A673 (cell line): Measurements from ENCODE around the gene STK36. TPM values are rescaled to one million over a fixed set of nuclear protein-coding genes. Genes with fewer than 3 reads are reported as not detected.

Experiments used
- BruUV-seq: library from RNA; stranded (reverse); fragments of 400-500 nt; replicated peaks from 2 replicates; lab custom pipeline; 2021; lab: Mats Ljungman, UMichigan
- CTCF ChIA-PET: fragments of 300-600 bp; sonication (Branson Sonifier 250); formaldehyde crosslinking; loops from one replicate; lab custom pipeline; 2022; ENCODE audit warnings: antibody characterized with exemption; lab: Charles Lee
- POLR2A ChIA-PET: fragments of 300-600 bp; sonication (Branson Sonifier 250); formaldehyde crosslinking; loops from one replicate; lab custom pipeline; 2022; ENCODE audit warnings: antibody characterized with exemption; ENCODE audit not compliant: low non-redundant PET; lab: Charles Lee
- DNase-seq: peaks from one replicate; pipeline ENCODE4 v3.0.0-alpha.2; 2015; ENCODE audit warnings: low spot score
- H3K27ac ChIP-seq: fragments of 200-600 bp; sonication (generic); 2 replicates; pipeline ENCODE4 v1.5.1; 2016; ENCODE audit warnings: mixed run types, low read depth, mild to moderate bottlenecking, mixed read lengths, antibody characterized with exemption, low read length; ENCODE audit not compliant: poor library complexity, severe bottlenecking
- H3K27me3 ChIP-seq: fragments of 200-600 bp; sonication (generic); replicated peaks from 2 replicates; pipeline ENCODE4 v1.6.1; 2017; ENCODE audit warnings: mixed run types, low read depth, mild to moderate bottlenecking, mixed read lengths, antibody characterized with exemption, low read length; ENCODE audit not compliant: insufficient read depth, poor library complexity
- H3K36me3 ChIP-seq: fragments of 200-600 bp; sonication (generic); 2 replicates; pipeline ENCODE4 v1.6.1; 2016; ENCODE audit warnings: mixed run types, mild to moderate bottlenecking, mixed read lengths, antibody characterized with exemption, low read length; ENCODE audit not compliant: insufficient read depth, poor library complexity, severe bottlenecking
- H3K4me1 ChIP-seq: fragments of 200-600 bp; sonication (generic); 2 replicates; pipeline ENCODE4 v1.6.1; 2017; ENCODE audit warnings: mixed run types, mild to moderate bottlenecking, mixed read lengths, antibody characterized with exemption, low read length; ENCODE audit not compliant: insufficient read depth, poor library complexity, severe bottlenecking
- H3K4me3 ChIP-seq: fragments of 200-600 bp; sonication (generic); 2 replicates; pipeline ENCODE4 v1.5.1; 2016; ENCODE audit warnings: low read depth, mixed run types, mild to moderate bottlenecking, mixed read lengths, low read length; ENCODE audit not compliant: poor library complexity, severe bottlenecking
- H3K9me3 ChIP-seq: fragments of 200-600 bp; sonication (generic); 2 replicates; pipeline ENCODE4 v1.6.1; 2016; ENCODE audit warnings: mixed run types, low read depth, mild to moderate bottlenecking, mixed read lengths, antibody characterized with exemption, low read length; ENCODE audit not compliant: poor library complexity, severe bottlenecking
- EZH2 ChIP-seq: fragments of 200-600 bp; sonication (generic); IDR thresholded peaks from 2 replicates; pipeline ENCODE4 v1.6.1; 2017; ENCODE audit warnings: borderline replicate concordance, low read depth, mild to moderate bottlenecking, mixed read lengths, antibody characterized with exemption, low read length; ENCODE audit not compliant: poor library complexity, severe bottlenecking
- intact Hi-C: fragments of 100-400 bp; cut with micrococcal nuclease; formaldehyde crosslinking; loops from one replicate; pipeline ENCODE4 v1.10.0; 2022; ENCODE audit not compliant: unreplicated experiment
- total RNA-seq: library from RNA; stranded (reverse); gene quantifications from 2 replicates; pipeline ENCODE4 v1.2.3, GENCODE V29; 2021
- TF ChIP-seq, protein P1 (sequence below): fragments of 300-800, 200-600 bp; sonication (generic); conservative IDR thresholded peaks from 2 replicates; pipeline ENCODE4 v1.5.1; 2017; ENCODE audit warnings: low read depth, mild to moderate bottlenecking, antibody characterized with exemption, low read length, moderate library complexity, mixed read lengths

The STK36 gene
- total RNA-seq, 1 experiment from 2014 or later, result 69.3 TPM

DNA sequence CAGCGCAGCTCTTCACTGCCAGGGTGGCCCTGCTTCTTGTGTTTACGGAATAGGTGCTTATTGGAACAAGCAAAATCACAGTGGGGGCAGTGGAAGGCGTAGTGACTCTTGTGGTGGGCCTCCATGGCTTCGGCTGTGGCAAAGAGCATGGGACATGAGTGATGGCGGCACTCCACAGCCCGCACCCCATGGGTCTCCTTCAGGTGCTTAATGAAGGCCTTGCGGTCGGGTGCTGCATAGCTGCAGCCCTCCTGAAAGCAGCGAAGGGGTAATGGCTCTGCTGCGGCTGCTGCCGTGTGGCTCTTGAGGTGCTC is 23.1 kb upstream of the STK36 start:
- intact Hi-C loops, result loop anchor here (1.0 to 5.0 kb wide), 3 partner anchors 241 to 376 kb away; partner anchors contain the start of gene TMBIM1
- DNase-seq, result no peak
- H3K27me3 ChIP-seq, result no peaks in the 10 kb centered on the region
- TF ChIP-seq, protein P1, sequence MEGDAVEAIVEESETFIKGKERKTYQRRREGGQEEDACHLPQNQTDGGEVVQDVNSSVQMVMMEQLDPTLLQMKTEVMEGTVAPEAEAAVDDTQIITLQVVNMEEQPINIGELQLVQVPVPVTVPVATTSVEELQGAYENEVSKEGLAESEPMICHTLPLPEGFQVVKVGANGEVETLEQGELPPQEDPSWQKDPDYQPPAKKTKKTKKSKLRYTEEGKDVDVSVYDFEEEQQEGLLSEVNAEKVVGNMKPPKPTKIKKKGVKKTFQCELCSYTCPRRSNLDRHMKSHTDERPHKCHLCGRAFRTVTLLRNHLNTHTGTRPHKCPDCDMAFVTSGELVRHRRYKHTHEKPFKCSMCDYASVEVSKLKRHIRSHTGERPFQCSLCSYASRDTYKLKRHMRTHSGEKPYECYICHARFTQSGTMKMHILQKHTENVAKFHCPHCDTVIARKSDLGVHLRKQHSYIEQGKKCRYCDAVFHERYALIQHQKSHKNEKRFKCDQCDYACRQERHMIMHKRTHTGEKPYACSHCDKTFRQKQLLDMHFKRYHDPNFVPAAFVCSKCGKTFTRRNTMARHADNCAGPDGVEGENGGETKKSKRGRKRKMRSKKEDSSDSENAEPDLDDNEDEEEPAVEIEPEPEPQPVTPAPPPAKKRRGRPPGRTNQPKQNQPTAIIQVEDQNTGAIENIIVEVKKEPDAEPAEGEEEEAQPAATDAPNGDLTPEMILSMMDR, result 0 out of 2 replicates have a peak, but pooled peaks have one; percentile 32
- no peak for TF ChIP-seq EZH2
- H3K4me3 ChIP-seq, result no peak overlapping the region
- H3K4me1 ChIP-seq, result no peaks in the 10 kb centered on the region
- ChIA-PET CTCF (no interaction called here), POLR2A (no interaction called here)
- no TSS peak for BruUV-seq
- H3K27ac ChIP-seq, result no peak overlapping the region
- no peaks in the 10 kb centered on the region for H3K9me3 ChIP-seq
- H3K36me3 ChIP-seq, result peaks cover 84% of the 10 kb centered on the region

DNA sequence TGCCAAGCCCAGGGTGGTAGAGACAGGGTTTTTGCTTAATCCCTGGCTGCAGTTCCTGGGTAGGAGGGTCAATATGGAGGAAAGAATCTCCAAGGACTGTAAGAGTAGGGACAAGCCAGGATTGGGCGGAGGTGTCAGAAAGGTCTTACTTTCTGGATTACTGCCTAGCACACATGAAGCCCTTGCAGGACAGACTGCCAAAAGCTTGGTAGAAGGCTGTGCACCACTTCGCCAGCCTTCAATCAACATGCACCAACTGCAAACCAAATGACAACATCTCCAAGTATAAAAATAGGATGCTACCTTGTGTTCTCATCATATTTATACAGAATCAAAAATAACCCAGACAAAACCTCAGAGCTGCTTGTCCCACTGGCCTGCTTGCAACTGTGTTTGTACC is 16.1 kb upstream of the STK36 start:
- no TSS peak for BruUV-seq
- H3K36me3 ChIP-seq, result peaks cover 64% of the 10 kb centered on the region
- intact Hi-C loops, result no loop called here

DNA sequence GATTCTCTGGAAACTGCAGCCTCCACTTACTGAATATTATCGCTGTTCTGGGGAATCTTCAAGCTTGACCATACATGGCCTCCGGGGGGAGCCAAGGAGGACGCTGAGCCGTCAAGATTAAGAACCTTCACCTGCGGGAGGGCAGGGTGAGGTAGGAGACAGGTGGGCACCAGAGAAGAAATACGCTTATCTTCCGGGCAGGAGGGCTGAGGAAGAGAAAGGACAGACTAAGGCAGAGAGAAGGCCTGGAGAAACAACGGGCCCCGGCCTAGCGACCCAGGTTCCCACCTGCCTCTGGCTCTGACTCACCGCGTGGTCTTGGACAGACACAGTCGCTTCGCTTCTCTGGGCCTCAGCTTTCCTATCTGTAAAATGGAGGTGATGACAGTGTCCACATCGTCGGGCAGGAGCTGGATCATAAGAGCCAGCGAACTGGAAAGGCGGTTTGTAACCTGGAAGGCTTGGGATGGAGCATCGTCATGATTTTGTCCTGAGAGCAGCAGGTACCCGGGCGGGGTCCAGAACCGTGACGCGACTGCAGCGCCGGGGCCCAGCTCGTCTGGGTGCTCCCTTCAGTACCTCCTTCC is 13.1 kb upstream of the STK36 start:
- CTCF ChIA-PET, result interaction anchor here (0.6 to 2.3 kb wide), 2 partner anchors 78 to 189 kb away, joined by 7 to 28 read pairs; no protein-coding TSS in a partner anchor
- TSS peak; percentile 76 for BruUV-seq
- Histone ChIP-seq H3K9me3 (no peaks in the 10 kb centered on the region), H3K36me3 (peaks cover 57% of the 10 kb centered on the region), H3K27ac (peak overlapping the region; percentile 85), H3K4me3 (peak overlapping the region; percentile 89), H3K27me3 (no peaks in the 10 kb centered on the region), H3K4me1 (peaks cover 6% of the 10 kb centered on the region)
- POLR2A ChIA-PET, result interaction anchor here (0.6 to 1.2 kb wide), 2 partner anchors 52 to 67 kb away, joined by 4 read pairs; partner anchors contain the start of gene TTLL4
- peak; percentile 62 for DNase-seq
- TF ChIP-seq, protein P1, result peak; percentile 50
- no peak for TF ChIP-seq EZH2
- intact Hi-C loops, result loop anchor here (1.0 kb wide), 1 partner anchor 189 kb away; no protein-coding TSS in a partner anchor

More for the DNA sequence above, 16.1 kb upstream of the STK36 start:
- no peak for DNase-seq
- ChIA-PET CTCF (no interaction called here), POLR2A (no interaction called here)
- no peak overlapping the region for H3K4me3 ChIP-seq
- H3K27me3 ChIP-seq, result no peaks in the 10 kb centered on the region
- H3K27ac ChIP-seq, result no peak overlapping the region
- no peaks in the 10 kb centered on the region for H3K9me3 ChIP-seq
- H3K4me1 ChIP-seq, result peaks cover 5% of the 10 kb centered on the region
- TF ChIP-seq, protein P1, result no peak
- no peak for TF ChIP-seq EZH2
